Epidermal melanocyte (primary cell): Measurements from ENCODE around the gene DIABLO.

ENCODE experiments used
- DNase-seq: peaks from one replicate; pipeline ENCODE4 v3.0.0; 2011; ENCODE audit warnings: low spot score; ENCODE audit not compliant: insufficient read length

The DIABLO gene

DNA sequence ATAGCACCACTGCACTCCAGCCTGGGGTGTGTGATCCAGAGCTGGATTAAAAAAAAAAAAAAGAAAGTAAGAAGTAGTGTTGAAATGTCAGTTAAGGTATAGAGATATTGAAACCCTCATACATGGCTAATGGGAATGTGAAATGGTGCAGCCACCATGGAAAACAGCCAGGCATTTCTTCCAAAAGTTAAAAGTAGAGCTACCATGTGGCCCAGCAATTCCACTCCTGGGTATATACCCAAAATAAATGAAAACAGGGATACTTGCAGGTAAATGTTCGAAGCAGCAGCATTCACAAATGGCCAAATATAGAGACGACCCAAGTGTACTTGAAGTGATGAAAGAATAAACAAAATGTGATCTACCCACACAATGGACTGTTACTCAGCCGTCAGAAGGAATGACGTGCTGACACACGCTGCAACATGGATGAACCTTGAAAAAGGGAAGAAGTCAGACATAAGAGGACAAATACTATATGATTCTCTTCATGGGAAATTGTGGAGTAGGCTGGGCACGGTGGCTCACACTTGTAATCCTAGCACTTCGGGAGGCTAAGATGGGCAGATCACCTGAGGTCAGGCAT lies 67.1 kb downstream of the DIABLO start:
- DNase-seq: no peak
